Mesendoderm (in vitro differentiated cells): ENCODE measurements around the gene ING3.

Experiments used
- DNase-seq: peaks from one replicate; pipeline ENCODE4 v3.0.0; 2013
- H2AK5ac ChIP-seq: 2 replicates; pipeline ENCODE4 v1.6.1; 2013; ENCODE audit warnings: low read length, inconsistent platforms
- H2BK120ac ChIP-seq: 2 replicates; pipeline ENCODE4 v1.6.1; 2013; ENCODE audit warnings: low read depth, mild to moderate bottlenecking, low read length, moderate library complexity, mixed read lengths
- H2BK15ac ChIP-seq: replicated peaks from 2 replicates; pipeline ENCODE4 v1.6.1; 2013; ENCODE audit warnings: low read depth, mild to moderate bottlenecking, moderate library complexity
- H2BK5ac ChIP-seq: 2 replicates; pipeline ENCODE4 v1.6.1; 2013; ENCODE audit warnings: low read length, inconsistent platforms
- H3K18ac ChIP-seq: 2 replicates; pipeline ENCODE4 v1.6.1; 2013; ENCODE audit warnings: mild to moderate bottlenecking, low read length, mixed read lengths
- H3K23ac ChIP-seq: one replicate; pipeline ENCODE4 v1.6.1; 2013; ENCODE audit warnings: low read length
- H3K27ac ChIP-seq: 2 replicates; pipeline ENCODE4 v1.5.1; 2013; ENCODE audit warnings: low read depth, mild to moderate bottlenecking, inconsistent platforms, low read length, moderate library complexity
- H3K27me3 ChIP-seq: 2 replicates; pipeline ENCODE4 v1.6.1; 2013; ENCODE audit warnings: low read length, control low read depth, mild to moderate bottlenecking, inconsistent platforms; ENCODE audit not compliant: insufficient read depth, poor library complexity
- H3K36me3 ChIP-seq: 2 replicates; pipeline ENCODE4 v1.6.1; 2013; ENCODE audit warnings: low read length, inconsistent platforms; ENCODE audit not compliant: control insufficient read depth, insufficient read depth
- H3K4ac ChIP-seq: one replicate; pipeline ENCODE4 v1.6.1; 2013; ENCODE audit warnings: low read depth, mild to moderate bottlenecking, low read length, moderate library complexity
- H3K4me1 ChIP-seq: 2 replicates; pipeline ENCODE4 v1.6.1; 2013; ENCODE audit warnings: low read depth, low read length, inconsistent platforms; ENCODE audit not compliant: control insufficient read depth
- H3K4me2 ChIP-seq: 2 replicates; pipeline ENCODE4 v1.6.1; 2013; ENCODE audit warnings: low read length
- H3K4me3 ChIP-seq: 2 replicates; pipeline ENCODE4 v1.5.1; 2013; ENCODE audit warnings: mild to moderate bottlenecking, low read length
- H3K56ac ChIP-seq: one replicate; pipeline ENCODE4 v1.6.1; 2013; ENCODE audit warnings: low read length
- H3K79me1 ChIP-seq: 2 replicates; pipeline ENCODE4 v1.6.1; 2013; ENCODE audit warnings: low read length, inconsistent platforms
- H3K79me2 ChIP-seq: 2 replicates; pipeline ENCODE4 v1.6.1; 2013; ENCODE audit warnings: mild to moderate bottlenecking, low read length; ENCODE audit not compliant: control insufficient read depth, insufficient read depth
- H3K9ac ChIP-seq: 2 replicates; pipeline ENCODE4 v1.6.1; 2013; ENCODE audit warnings: low read length, inconsistent platforms
- H4K5ac ChIP-seq: one replicate; pipeline ENCODE4 v1.6.1; 2013; ENCODE audit warnings: low read length
- H4K8ac ChIP-seq: one replicate; pipeline ENCODE4 v1.6.1; 2013; ENCODE audit warnings: low read depth, mild to moderate bottlenecking, control low read depth, low read length, moderate library complexity
- WGBS: extraction: QIAGEN DNeasy Blood & Tissue Kit; methylation state at CpG from one replicate; pipeline ENCODE4 v1.1.7; 2013; ENCODE audit warnings: low lambda C conversion rate, missing lambda C conversion rate; ENCODE audit not compliant: insufficient coverage; ENCODE audit errors: extremely low coverage; 5-methylcytosine and 5-hydroxymethylcytosine counted together

Gene ING3

GRCh38 chr7:120997882-120998474 is 47.4 kb downstream of the ING3 start:
- no peak overlapping the region for H3K4ac ChIP-seq
- no peak overlapping the region for H3K23ac ChIP-seq
- H3K9ac ChIP-seq: no peak overlapping the region
- no peak overlapping the region for H2BK15ac ChIP-seq
- no peak overlapping the region for H2BK5ac ChIP-seq
- H3K56ac ChIP-seq: no peak overlapping the region
- WGBS: no CpG with 5 or more reads among the region's 7 CpGs
- no peaks in the 10 kb centered on the region for H3K79me2 ChIP-seq
- no peaks in the 10 kb centered on the region for H3K79me1 ChIP-seq
- no peaks in the 10 kb centered on the region for H3K36me3 ChIP-seq
- no peak overlapping the region for H4K8ac ChIP-seq
- H3K18ac ChIP-seq: no peak overlapping the region
- no peaks in the 10 kb centered on the region for H3K27me3 ChIP-seq
- H3K4me2 ChIP-seq: no peak overlapping the region
- no peak overlapping the region for H2BK120ac ChIP-seq
- H2AK5ac ChIP-seq: no peak overlapping the region
- no peaks in the 10 kb centered on the region for H3K4me1 ChIP-seq
- H4K5ac ChIP-seq: no peak overlapping the region
- no peak overlapping the region for H3K4me3 ChIP-seq
- no peak for DNase-seq
- no peak overlapping the region for H3K27ac ChIP-seq

- Histone ChIP-seq H2BK120ac (no peak overlapping the region), H3K56ac (no peak overlapping the region), H3K4me3 (no peak overlapping the region), H2BK15ac (no peak overlapping the region), H3K23ac (no peak overlapping the region), H3K4me2 (no peak overlapping the region), H3K79me1 (no peaks in the 10 kb centered on the region), H3K27ac (no peak overlapping the region), H3K9ac (no peak overlapping the region), H3K18ac (no peak overlapping the region), H4K5ac (no peak overlapping the region), H3K4ac (no peak overlapping the region), H3K27me3 (no peaks in the 10 kb centered on the region), H3K36me3 (no peaks in the 10 kb centered on the region), H2AK5ac (no peak overlapping the region), H3K79me2 (no peaks in the 10 kb centered on the region), H4K8ac (no peak overlapping the region), H2BK5ac (no peak overlapping the region), H3K4me1 (no peaks in the 10 kb centered on the region)
- WGBS: no CpG with 5 or more reads among the region's 1 CpG
- DNase-seq: no peak
Observed at GRCh38 chr7:120998520-120998919, 47.9 kb downstream of the ING3 start.

GRCh38 chr7:120998996-120999565 is 48.5 kb downstream of the ING3 start:
- Histone ChIP-seq H3K27ac (no peak overlapping the region), H2AK5ac (no peak overlapping the region), H2BK5ac (no peak overlapping the region), H3K79me1 (no peaks in the 10 kb centered on the region), H4K5ac (no peak overlapping the region), H3K4ac (no peak overlapping the region), H2BK120ac (no peak overlapping the region), H3K56ac (no peak overlapping the region), H3K18ac (no peak overlapping the region), H3K23ac (no peak overlapping the region), H3K27me3 (no peaks in the 10 kb centered on the region), H3K4me2 (no peak overlapping the region), H2BK15ac (no peak overlapping the region), H3K4me3 (no peak overlapping the region), H3K36me3 (no peaks in the 10 kb centered on the region), H3K9ac (no peak overlapping the region), H4K8ac (no peak overlapping the region), H3K4me1 (no peaks in the 10 kb centered on the region), H3K79me2 (no peaks in the 10 kb centered on the region)
- no CpG with 5 or more reads among the region's 2 CpGs for WGBS
- no peak for DNase-seq

DNA sequence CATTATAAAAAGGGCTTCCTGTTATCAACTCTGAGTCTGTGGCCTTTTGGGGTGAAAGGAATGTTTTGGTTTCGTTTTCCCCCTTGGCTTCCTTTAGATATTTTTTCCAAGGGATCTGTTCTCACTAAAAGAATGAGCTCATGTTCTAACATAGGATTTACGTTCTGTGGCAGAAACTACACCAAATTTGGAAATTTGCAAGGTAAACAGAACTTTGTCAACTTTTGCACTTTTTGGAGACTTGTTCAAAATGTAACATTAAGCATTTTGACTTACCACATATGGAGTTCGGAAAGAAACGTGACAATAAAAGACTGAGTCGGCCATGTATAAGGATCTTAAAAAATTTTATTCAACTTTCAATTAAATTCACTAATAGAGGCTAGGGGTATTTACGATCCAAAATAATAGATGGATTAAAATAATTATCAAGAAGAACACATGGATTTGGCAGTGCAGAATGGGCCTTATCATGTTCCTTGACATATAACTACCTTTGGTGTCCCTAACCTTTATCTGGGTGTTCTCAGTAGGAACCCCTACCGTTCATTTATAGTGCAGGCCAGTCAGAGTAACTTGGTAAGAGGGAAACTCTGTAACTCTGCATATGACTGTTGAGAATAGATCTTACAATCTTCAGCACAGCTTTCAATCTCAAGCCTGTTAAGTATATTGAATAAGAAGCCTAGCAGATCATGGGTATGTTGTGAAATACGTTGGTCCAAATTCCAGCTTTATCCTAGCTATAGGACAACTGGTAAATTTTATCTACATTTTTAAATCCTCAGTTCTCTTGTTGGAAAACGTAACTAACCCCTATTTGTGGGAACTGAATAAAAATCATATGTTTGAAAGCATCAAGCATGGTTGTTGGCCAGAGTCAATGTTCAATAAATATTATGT is 49.8 kb downstream of the ING3 start:
- no peak for DNase-seq
- no peak overlapping the region for H3K4me3 ChIP-seq
- no peak overlapping the region for H2AK5ac ChIP-seq
- no peak overlapping the region for H3K4ac ChIP-seq
- H3K4me2 ChIP-seq: no peak overlapping the region
- H2BK15ac ChIP-seq: no peak overlapping the region
- no peaks in the 10 kb centered on the region for H3K36me3 ChIP-seq
- H3K56ac ChIP-seq: no peak overlapping the region
- H2BK120ac ChIP-seq: no peak overlapping the region
- no CpG with 5 or more reads among the region's 9 CpGs for WGBS
- no peaks in the 10 kb centered on the region for H3K79me2 ChIP-seq
- H3K23ac ChIP-seq: no peak overlapping the region
- no peak overlapping the region for H3K9ac ChIP-seq
- no peaks in the 10 kb centered on the region for H3K79me1 ChIP-seq
- no peak overlapping the region for H4K5ac ChIP-seq
- H2BK5ac ChIP-seq: no peak overlapping the region
- no peak overlapping the region for H4K8ac ChIP-seq
- H3K27ac ChIP-seq: no peak overlapping the region
- H3K18ac ChIP-seq: no peak overlapping the region
- H3K4me1 ChIP-seq: no peaks in the 10 kb centered on the region
- no peaks in the 10 kb centered on the region for H3K27me3 ChIP-seq

DNA sequence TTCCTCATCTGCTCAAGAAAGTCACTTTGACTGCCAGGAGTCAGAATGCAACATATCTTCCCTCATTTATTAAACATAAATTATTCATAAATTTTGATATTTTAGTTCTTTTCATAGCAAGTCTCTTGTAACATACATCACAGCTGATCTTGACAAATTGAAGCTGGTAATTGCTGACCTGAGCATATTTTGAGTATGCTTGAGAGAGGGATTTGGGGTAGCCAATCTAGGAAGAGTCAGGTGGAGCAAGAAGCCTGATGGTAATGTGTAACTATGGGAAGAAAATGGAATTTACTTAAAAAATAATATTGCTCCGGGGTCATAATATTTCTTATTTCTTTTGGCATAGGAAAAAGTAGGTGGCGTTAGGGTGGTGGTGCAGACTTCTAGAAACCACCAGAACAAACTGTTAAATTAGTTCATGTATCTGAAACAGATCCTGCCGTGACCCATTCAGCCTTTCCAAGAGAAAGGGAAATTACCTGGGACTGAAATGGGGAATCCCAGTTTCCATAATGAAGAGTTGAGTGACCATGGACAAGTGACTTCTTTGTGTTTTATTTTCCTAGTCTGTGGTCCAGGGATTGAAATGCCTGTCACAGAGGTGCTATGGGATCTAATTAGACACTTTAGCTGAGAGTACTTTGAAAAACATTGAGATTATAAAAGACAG is 50.8 kb downstream of the ING3 start:
- H3K9ac ChIP-seq: no peak overlapping the region
- H4K8ac ChIP-seq: no peak overlapping the region
- no peaks in the 10 kb centered on the region for H3K4me1 ChIP-seq
- no peak overlapping the region for H2BK5ac ChIP-seq
- H3K4ac ChIP-seq: no peak overlapping the region
- no peaks in the 10 kb centered on the region for H3K79me1 ChIP-seq
- WGBS: no CpG with 5 or more reads among the region's 3 CpGs
- H3K56ac ChIP-seq: no peak overlapping the region
- no peak overlapping the region for H3K18ac ChIP-seq
- DNase-seq: no peak
- no peak overlapping the region for H3K23ac ChIP-seq
- no peaks in the 10 kb centered on the region for H3K27me3 ChIP-seq
- H3K36me3 ChIP-seq: no peaks in the 10 kb centered on the region
- no peak overlapping the region for H3K4me2 ChIP-seq
- H2BK15ac ChIP-seq: no peak overlapping the region
- H2AK5ac ChIP-seq: no peak overlapping the region
- no peak overlapping the region for H3K4me3 ChIP-seq
- H2BK120ac ChIP-seq: no peak overlapping the region
- no peak overlapping the region for H4K5ac ChIP-seq
- no peaks in the 10 kb centered on the region for H3K79me2 ChIP-seq
- H3K27ac ChIP-seq: no peak overlapping the region
